Neural progenitor cell (in vitro differentiated cells): Measurements from ENCODE around the gene MYBPC1. TPM values are rescaled to one million over a fixed set of nuclear protein-coding genes. Genes with fewer than 3 reads are reported as not detected.

Source experiments
- DNase-seq: peaks from one replicate; pipeline ENCODE4 v3.0.0-alpha.2; 2016; ENCODE audit warnings: low spot score
- H2AFZ ChIP-seq: fragments of 200-600 bp; sonication (generic); replicated peaks from 2 replicates; pipeline ENCODE4 v1.6.1; 2016; ENCODE audit warnings: antibody characterized with exemption
- H3F3A ChIP-seq: fragments of 200-600 bp; sonication (generic); 2 replicates; pipeline ENCODE4 v1.6.1; 2016; ENCODE audit warnings: antibody characterized with exemption, low read depth
- H3K27ac ChIP-seq: fragments of 200-600 bp; sonication (generic); 2 replicates; pipeline ENCODE4 v1.5.1; 2016; ENCODE audit warnings: mild to moderate bottlenecking
- H3K27me3 ChIP-seq: fragments of 200-600 bp; sonication (generic); 2 replicates; pipeline ENCODE4 v1.6.1; 2016; ENCODE audit warnings: mild to moderate bottlenecking, moderate library complexity
- H3K36me3 ChIP-seq: fragments of 200-600 bp; sonication (generic); 2 replicates; pipeline ENCODE4 v1.5.1; 2016
- H3K4me1 ChIP-seq: fragments of 200-600 bp; sonication (generic); 2 replicates; pipeline ENCODE4 v1.6.1; 2016; ENCODE audit warnings: mixed run types
- H3K4me2 ChIP-seq: fragments of 200-600 bp; sonication (generic); 2 replicates; pipeline ENCODE4 v1.6.1; 2016
- H3K4me3 ChIP-seq: fragments of 200-600 bp; sonication (generic); 2 replicates; pipeline ENCODE4 v1.5.1; 2016
- H3K79me2 ChIP-seq: fragments of 200-600 bp; sonication (generic); 2 replicates; pipeline ENCODE4 v1.6.1; 2016; ENCODE audit warnings: low read depth
- H3K9ac ChIP-seq: fragments of 200-600 bp; sonication (generic); 2 replicates; pipeline ENCODE4 v1.6.1; 2016
- H3K9me3 ChIP-seq: fragments of 200-600 bp; sonication (generic); 2 replicates; pipeline ENCODE4 v1.5.1; 2016; ENCODE audit warnings: low read depth
- H4K20me1 ChIP-seq: fragments of 200-600 bp; sonication (generic); 2 replicates; pipeline ENCODE4 v1.6.1; 2016; ENCODE audit warnings: low read depth
- H3K27ac Mint-ChIP-seq: 3 replicates; pipeline ENCODE4 v1.8.0; 2021; ENCODE audit warnings: mixed read lengths
- H3K27me3 Mint-ChIP-seq: 2 replicates; pipeline ENCODE4 v1.8.0; 2022; ENCODE audit warnings: low read depth, mild to moderate bottlenecking, inconsistent platforms, moderate library complexity, mixed read lengths; ENCODE audit not compliant: insufficient read depth
- H3K36me3 Mint-ChIP-seq: 3 replicates; pipeline ENCODE4 v1.8.0; 2021; ENCODE audit warnings: mixed read lengths
- H3K4me1 Mint-ChIP-seq: 3 replicates; pipeline ENCODE4 v1.8.0; 2021; ENCODE audit warnings: mixed read lengths
- H3K4me3 Mint-ChIP-seq: 3 replicates; pipeline ENCODE4 v1.8.0; 2021; ENCODE audit warnings: mild to moderate bottlenecking, moderate library complexity, mixed read lengths
- H3K9me3 Mint-ChIP-seq: 3 replicates; pipeline ENCODE4 v1.8.0; 2020; ENCODE audit warnings: mixed read lengths
- EZH2 ChIP-seq: fragments of 200-600 bp; sonication (generic); IDR thresholded peaks from 2 replicates; pipeline ENCODE4 v1.6.1; 2017; ENCODE audit warnings: antibody characterized with exemption, mild to moderate bottlenecking, moderate library complexity
- EZH2phosphoT487 ChIP-seq: fragments of 200-600 bp; sonication (generic); IDR thresholded peaks from 2 replicates; pipeline ENCODE4 v1.6.1; 2017; ENCODE audit warnings: antibody characterized with exemption
- total RNA-seq: library from RNA; depleted of rRNA; stranded (reverse); fragments of >200 nt; gene quantifications from 2 replicates; pipeline ENCODE4 v1.2.3, GENCODE V29; 2015; ENCODE audit warnings: low replicate concordance
- TF ChIP-seq, protein P1 (sequence below): fragments of 200-600 bp; sonication (generic); IDR thresholded peaks from 2 replicates; pipeline ENCODE4 v1.5.1; 2017; ENCODE audit warnings: antibody characterized with exemption, mild to moderate bottlenecking

MYBPC1 gene
- total RNA-seq, 1 donor from 2014 or later = not detected

DNA sequence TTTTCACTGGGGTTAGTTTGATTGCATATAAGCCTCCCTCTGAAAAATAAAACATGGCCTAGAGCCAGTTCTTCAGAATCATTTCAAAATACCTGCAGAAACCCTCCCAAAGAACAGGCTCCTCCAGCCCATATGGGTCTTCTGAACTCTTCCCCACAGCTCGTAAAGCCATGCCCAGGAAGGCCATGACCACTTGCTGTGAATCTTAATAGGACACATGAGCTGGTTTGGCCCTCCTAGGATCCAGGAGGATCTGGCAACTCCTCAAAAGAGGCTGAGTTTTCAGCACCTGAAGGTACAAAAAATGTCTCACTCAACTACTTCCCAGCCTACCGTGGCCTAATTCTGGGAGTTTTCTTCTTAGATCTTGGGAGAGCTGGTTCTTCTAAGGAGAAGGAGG, 2.4 kb downstream of the MYBPC1 start:
- H3K4me2 ChIP-seq = no peak overlapping the region
- peak overlapping the region; percentile 50 for H2AFZ ChIP-seq
- no peaks in the 10 kb centered on the region for H3F3A ChIP-seq
- Mint-ChIP-seq H3K9me3 (no peaks in the 10 kb centered on the region), H3K27me3 (no peaks in the 10 kb centered on the region), H3K27ac (no peak overlapping the region), H3K4me1 (peaks cover 13% of the 10 kb centered on the region), H3K4me3 (no peak overlapping the region), H3K36me3 (no peaks in the 10 kb centered on the region)
- TF ChIP-seq EZH2 (no peak), EZH2phosphoT487 (no peak)
- TF ChIP-seq, protein P1, sequence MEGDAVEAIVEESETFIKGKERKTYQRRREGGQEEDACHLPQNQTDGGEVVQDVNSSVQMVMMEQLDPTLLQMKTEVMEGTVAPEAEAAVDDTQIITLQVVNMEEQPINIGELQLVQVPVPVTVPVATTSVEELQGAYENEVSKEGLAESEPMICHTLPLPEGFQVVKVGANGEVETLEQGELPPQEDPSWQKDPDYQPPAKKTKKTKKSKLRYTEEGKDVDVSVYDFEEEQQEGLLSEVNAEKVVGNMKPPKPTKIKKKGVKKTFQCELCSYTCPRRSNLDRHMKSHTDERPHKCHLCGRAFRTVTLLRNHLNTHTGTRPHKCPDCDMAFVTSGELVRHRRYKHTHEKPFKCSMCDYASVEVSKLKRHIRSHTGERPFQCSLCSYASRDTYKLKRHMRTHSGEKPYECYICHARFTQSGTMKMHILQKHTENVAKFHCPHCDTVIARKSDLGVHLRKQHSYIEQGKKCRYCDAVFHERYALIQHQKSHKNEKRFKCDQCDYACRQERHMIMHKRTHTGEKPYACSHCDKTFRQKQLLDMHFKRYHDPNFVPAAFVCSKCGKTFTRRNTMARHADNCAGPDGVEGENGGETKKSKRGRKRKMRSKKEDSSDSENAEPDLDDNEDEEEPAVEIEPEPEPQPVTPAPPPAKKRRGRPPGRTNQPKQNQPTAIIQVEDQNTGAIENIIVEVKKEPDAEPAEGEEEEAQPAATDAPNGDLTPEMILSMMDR = no peak
- no peaks in the 10 kb centered on the region for H3K36me3 ChIP-seq
- DNase-seq = no peak
- no peaks in the 10 kb centered on the region for H3K27me3 ChIP-seq
- H3K9ac ChIP-seq = no peak overlapping the region
- no peak overlapping the region for H3K27ac ChIP-seq
- H3K4me1 ChIP-seq = no peaks in the 10 kb centered on the region
- no peaks in the 10 kb centered on the region for H3K79me2 ChIP-seq
- H4K20me1 ChIP-seq = no peaks in the 10 kb centered on the region
- no peak overlapping the region for H3K4me3 ChIP-seq
- H3K9me3 ChIP-seq = no peaks in the 10 kb centered on the region

DNA sequence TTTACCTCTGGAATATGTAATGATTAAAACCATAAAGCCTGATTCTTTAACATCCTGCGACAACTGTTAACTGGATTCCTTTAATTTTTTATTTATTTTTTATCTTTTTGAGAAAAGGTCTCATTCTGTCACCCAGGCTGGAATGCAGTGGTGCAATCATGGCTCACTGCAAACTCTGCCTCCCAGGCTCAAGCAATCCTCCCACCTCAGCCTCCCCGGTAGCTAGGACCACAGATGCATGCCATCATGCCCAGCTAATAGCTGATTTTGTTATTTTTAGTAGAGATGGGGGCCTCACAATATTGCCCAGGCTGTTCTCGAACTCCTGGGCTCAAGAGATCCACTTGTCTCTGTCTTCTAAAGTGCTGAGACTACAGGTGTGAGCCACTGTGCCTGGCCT, 3.7 kb downstream of the MYBPC1 start:
- H3K36me3 Mint-ChIP-seq = no peaks in the 10 kb centered on the region
- H3K27me3 Mint-ChIP-seq = no peaks in the 10 kb centered on the region
- peaks cover 13% of the 10 kb centered on the region for H3K4me1 Mint-ChIP-seq
- H3K27ac ChIP-seq = no peak overlapping the region
- H4K20me1 ChIP-seq = no peaks in the 10 kb centered on the region
- no peaks in the 10 kb centered on the region for H3K36me3 ChIP-seq
- no peak overlapping the region for H2AFZ ChIP-seq
- no peaks in the 10 kb centered on the region for H3F3A ChIP-seq
- no peaks in the 10 kb centered on the region for H3K27me3 ChIP-seq
- DNase-seq = no peak
- no peak overlapping the region for H3K4me3 Mint-ChIP-seq
- no peaks in the 10 kb centered on the region for H3K9me3 Mint-ChIP-seq
- TF ChIP-seq EZH2 = no peak
- no peak for TF ChIP-seq EZH2phosphoT487
- TF ChIP-seq, protein P1 = no peak
- no peaks in the 10 kb centered on the region for H3K9me3 ChIP-seq
- H3K4me3 ChIP-seq = no peak overlapping the region
- no peaks in the 10 kb centered on the region for H3K4me1 ChIP-seq
- H3K27ac Mint-ChIP-seq = no peak overlapping the region
- H3K4me2 ChIP-seq = no peak overlapping the region
- no peak overlapping the region for H3K9ac ChIP-seq
- no peaks in the 10 kb centered on the region for H3K79me2 ChIP-seq

DNA sequence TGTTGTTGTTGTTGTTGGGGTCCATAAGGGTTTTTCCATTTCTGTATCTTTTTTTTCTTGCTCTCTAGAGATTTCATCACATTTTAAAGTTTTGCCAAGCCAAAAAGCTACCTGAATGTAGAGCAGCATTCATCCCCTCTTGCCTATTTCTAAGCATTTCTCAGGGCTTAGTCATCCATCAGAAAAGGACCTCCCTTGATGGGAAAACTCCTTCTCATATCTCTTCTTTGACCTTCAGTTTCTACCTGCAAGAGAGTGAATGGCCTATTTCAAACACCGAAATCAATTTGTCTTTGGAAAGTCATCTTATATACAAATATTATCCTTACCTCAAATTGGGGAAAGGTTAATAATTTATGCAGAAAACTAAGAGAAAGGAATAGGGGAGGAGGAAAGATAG, 4.5 kb downstream of the MYBPC1 start:
- no peaks in the 10 kb centered on the region for H3F3A ChIP-seq
- H3K36me3 ChIP-seq = no peaks in the 10 kb centered on the region
- no peaks in the 10 kb centered on the region for H3K9me3 Mint-ChIP-seq
- no peaks in the 10 kb centered on the region for H3K36me3 Mint-ChIP-seq
- H3K27ac ChIP-seq = no peak overlapping the region
- H3K4me2 ChIP-seq = no peak overlapping the region
- no peaks in the 10 kb centered on the region for H3K27me3 ChIP-seq
- H3K27ac Mint-ChIP-seq = no peak overlapping the region
- no peaks in the 10 kb centered on the region for H4K20me1 ChIP-seq
- no peak overlapping the region for H3K4me3 ChIP-seq
- no peak overlapping the region for H3K9ac ChIP-seq
- no peak for DNase-seq
- H3K4me1 ChIP-seq = no peaks in the 10 kb centered on the region
- no peaks in the 10 kb centered on the region for H3K9me3 ChIP-seq
- no peak overlapping the region for H3K4me3 Mint-ChIP-seq
- TF ChIP-seq EZH2phosphoT487 = no peak
- TF ChIP-seq EZH2 = no peak
- TF ChIP-seq, protein P1 = no peak
- H3K4me1 Mint-ChIP-seq = peaks cover 17% of the 10 kb centered on the region
- peaks cover 3% of the 10 kb centered on the region for H3K27me3 Mint-ChIP-seq
- no peaks in the 10 kb centered on the region for H3K79me2 ChIP-seq
- H2AFZ ChIP-seq = no peak overlapping the region
